Loucy (cell line): Measurements from ENCODE around the gene TENM4.

Source experiments
- H2AFZ ChIP-seq: fragments of 200-600 bp; sonication (generic); 2 replicates; pipeline ENCODE4 v1.6.0; 2016; ENCODE audit warnings: antibody characterized with exemption, mild to moderate bottlenecking, low read length, moderate library complexity
- H3F3A ChIP-seq: fragments of 200-600 bp; 2 replicates; pipeline ENCODE4 v1.6.0; 2016; ENCODE audit warnings: antibody characterized with exemption, low read depth, mild to moderate bottlenecking
- H3K27me3 ChIP-seq: fragments of 200-600 bp; sonication (generic); 2 replicates; pipeline ENCODE4 v1.6.1; 2014; ENCODE audit warnings: low read length, mild to moderate bottlenecking; ENCODE audit not compliant: insufficient read depth, poor library complexity, severe bottlenecking
- H3K36me3 ChIP-seq: fragments of 200-600 bp; sonication (generic); 2 replicates; pipeline ENCODE4 v1.6.1; 2016; ENCODE audit warnings: low read length; ENCODE audit not compliant: insufficient read depth
- H3K4me1 ChIP-seq: fragments of 200-600 bp; sonication (generic); 2 replicates; pipeline ENCODE4 v1.5.1; 2014; ENCODE audit warnings: low read length, mild to moderate bottlenecking; ENCODE audit not compliant: insufficient read depth, poor library complexity, severe bottlenecking
- H3K4me2 ChIP-seq: fragments of 200-600 bp; sonication (generic); 2 replicates; pipeline ENCODE4 v1.6.0; 2014; ENCODE audit warnings: antibody characterized with exemption, low read length, low read depth, mild to moderate bottlenecking; ENCODE audit not compliant: poor library complexity, severe bottlenecking
- H3K4me3 ChIP-seq: fragments of 200-600 bp; sonication (generic); 2 replicates; pipeline ENCODE4 v1.5.1; 2014; ENCODE audit warnings: low read length, mild to moderate bottlenecking, mixed read lengths; ENCODE audit not compliant: poor library complexity, severe bottlenecking
- H3K79me2 ChIP-seq: fragments of 200-600 bp; sonication (generic); 2 replicates; pipeline ENCODE4 v1.6.1; 2014; ENCODE audit warnings: low read length; ENCODE audit not compliant: insufficient read depth
- H3K9ac ChIP-seq: fragments of 200-600 bp; sonication (generic); 2 replicates; pipeline ENCODE4 v1.6.0; 2014; ENCODE audit warnings: mild to moderate bottlenecking, low read depth, low read length, moderate library complexity; ENCODE audit not compliant: poor library complexity, severe bottlenecking
- H3K9me2 ChIP-seq: fragments of 200-600 bp; sonication (generic); replicated peaks from 2 replicates; pipeline ENCODE4 v1.6.1; 2016; ENCODE audit warnings: low read depth, low read length, mixed read lengths
- H3K9me3 ChIP-seq: fragments of 200-600 bp; sonication (generic); 2 replicates; pipeline ENCODE4 v1.6.1; 2014; ENCODE audit warnings: mild to moderate bottlenecking, antibody characterized with exemption, low read length, low read depth; ENCODE audit not compliant: insufficient read depth
- H4K20me1 ChIP-seq: fragments of 200-600 bp; sonication (generic); 2 replicates; pipeline ENCODE4 v1.6.0; 2014; ENCODE audit warnings: antibody characterized with exemption, low read length, mild to moderate bottlenecking; ENCODE audit not compliant: insufficient read depth, poor library complexity, severe bottlenecking
- EZH2phosphoT487 ChIP-seq: fragments of 200-600 bp; IDR thresholded peaks from 2 replicates; pipeline ENCODE4 v1.6.1; 2018; ENCODE audit warnings: antibody characterized with exemption, mild to moderate bottlenecking, moderate library complexity, borderline replicate concordance
- TF ChIP-seq, protein P1 (sequence below): fragments of 200-600 bp; sonication (generic); conservative IDR thresholded peaks from 2 replicates; pipeline ENCODE4 v1.5.1; 2014; ENCODE audit warnings: mild to moderate bottlenecking, antibody characterized with exemption, low read length

TENM4 gene

DNA sequence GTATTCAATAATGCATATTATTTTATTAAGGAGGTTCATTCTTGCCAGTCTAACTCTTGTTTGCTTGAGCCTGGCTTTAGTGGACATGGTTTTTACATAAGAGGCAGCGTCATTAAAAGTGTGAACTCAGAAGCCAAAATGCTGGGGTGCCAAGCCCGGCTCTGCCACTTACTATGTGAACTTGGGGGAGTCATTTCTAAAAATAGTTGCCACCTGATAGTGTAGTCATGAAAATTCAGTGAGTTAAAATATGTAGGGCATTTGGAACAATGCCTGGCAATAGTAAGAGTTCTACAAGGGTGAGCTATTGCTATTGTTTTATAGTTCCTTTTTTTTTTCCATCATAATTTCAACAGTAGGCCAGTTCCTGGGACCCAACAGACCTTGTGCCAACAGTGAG, 49.9 kb downstream of the TENM4 start:
- Histone ChIP-seq H3K79me2 (no peaks in the 10 kb centered on the region), H3K9me2 (no peaks in the 10 kb centered on the region), H3K4me3 (no peak overlapping the region), H3K9ac (no peak overlapping the region), H3K27me3 (no peaks in the 10 kb centered on the region), H2AFZ (no peak overlapping the region), H3F3A (no peaks in the 10 kb centered on the region), H4K20me1 (no peaks in the 10 kb centered on the region), H3K4me1 (no peaks in the 10 kb centered on the region), H3K9me3 (no peaks in the 10 kb centered on the region), H3K4me2 (no peak overlapping the region), H3K36me3 (no peaks in the 10 kb centered on the region)
- TF ChIP-seq, protein P1, sequence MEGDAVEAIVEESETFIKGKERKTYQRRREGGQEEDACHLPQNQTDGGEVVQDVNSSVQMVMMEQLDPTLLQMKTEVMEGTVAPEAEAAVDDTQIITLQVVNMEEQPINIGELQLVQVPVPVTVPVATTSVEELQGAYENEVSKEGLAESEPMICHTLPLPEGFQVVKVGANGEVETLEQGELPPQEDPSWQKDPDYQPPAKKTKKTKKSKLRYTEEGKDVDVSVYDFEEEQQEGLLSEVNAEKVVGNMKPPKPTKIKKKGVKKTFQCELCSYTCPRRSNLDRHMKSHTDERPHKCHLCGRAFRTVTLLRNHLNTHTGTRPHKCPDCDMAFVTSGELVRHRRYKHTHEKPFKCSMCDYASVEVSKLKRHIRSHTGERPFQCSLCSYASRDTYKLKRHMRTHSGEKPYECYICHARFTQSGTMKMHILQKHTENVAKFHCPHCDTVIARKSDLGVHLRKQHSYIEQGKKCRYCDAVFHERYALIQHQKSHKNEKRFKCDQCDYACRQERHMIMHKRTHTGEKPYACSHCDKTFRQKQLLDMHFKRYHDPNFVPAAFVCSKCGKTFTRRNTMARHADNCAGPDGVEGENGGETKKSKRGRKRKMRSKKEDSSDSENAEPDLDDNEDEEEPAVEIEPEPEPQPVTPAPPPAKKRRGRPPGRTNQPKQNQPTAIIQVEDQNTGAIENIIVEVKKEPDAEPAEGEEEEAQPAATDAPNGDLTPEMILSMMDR = no peak
- TF ChIP-seq EZH2phosphoT487 = no peak

DNA sequence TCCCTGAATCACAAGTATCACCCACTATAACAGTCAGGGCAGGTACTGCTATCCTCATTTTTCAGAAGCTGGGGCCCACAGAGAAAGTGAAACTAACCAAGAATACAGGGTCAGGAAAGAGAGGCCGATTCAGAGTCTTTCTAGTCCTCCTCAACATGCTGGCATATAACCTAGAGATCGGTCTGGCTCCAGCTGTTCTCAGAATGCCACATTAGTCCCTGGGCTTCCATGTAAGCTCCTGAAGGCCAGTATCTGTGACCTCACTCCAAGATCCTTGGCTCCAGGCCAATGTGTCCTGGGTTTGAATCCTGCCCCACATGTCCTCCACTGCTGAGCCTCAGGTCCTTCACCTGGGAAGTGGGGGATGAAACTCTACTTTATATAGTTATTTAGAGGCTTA, 50.4 kb downstream of the TENM4 start:
- H3K4me3 ChIP-seq = no peak overlapping the region

DNA sequence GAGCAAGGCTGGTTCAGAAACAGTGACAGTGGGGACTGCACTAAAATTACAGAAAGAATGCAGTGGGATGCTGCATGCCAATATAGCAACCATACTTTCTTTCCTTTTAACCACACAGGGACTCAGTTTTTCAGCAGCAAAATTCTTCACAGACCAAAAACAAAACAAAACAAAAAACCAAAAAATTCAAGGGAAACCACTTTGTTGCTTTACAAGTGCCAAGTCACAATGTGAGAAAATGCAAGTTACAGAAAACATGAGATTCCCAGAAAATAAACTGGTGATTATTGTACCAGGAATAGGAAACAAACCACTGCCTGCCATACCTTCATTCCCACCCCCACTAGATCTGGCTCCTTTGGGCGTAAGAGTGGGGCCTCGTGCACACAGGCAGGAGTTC, 52.6 kb downstream of the TENM4 start:
- no peaks in the 10 kb centered on the region for H3K27me3 ChIP-seq
- H3K9ac ChIP-seq = no peak overlapping the region
- H3K79me2 ChIP-seq = no peaks in the 10 kb centered on the region
- no peak overlapping the region for H3K4me3 ChIP-seq
- no peaks in the 10 kb centered on the region for H3F3A ChIP-seq
- no peaks in the 10 kb centered on the region for H3K9me3 ChIP-seq
- no peak overlapping the region for H2AFZ ChIP-seq
- no peak for TF ChIP-seq EZH2phosphoT487
- TF ChIP-seq, protein P1 = no peak
- H3K4me1 ChIP-seq = no peaks in the 10 kb centered on the region
- no peak overlapping the region for H3K4me2 ChIP-seq
- H3K36me3 ChIP-seq = no peaks in the 10 kb centered on the region
- H4K20me1 ChIP-seq = no peaks in the 10 kb centered on the region
- H3K9me2 ChIP-seq = no peaks in the 10 kb centered on the region

More for the DNA sequence above, 50.4 kb downstream of the TENM4 start:
- Histone ChIP-seq H3K9me2 (no peaks in the 10 kb centered on the region), H3K36me3 (no peaks in the 10 kb centered on the region), H3K4me2 (no peak overlapping the region), H2AFZ (no peak overlapping the region), H3K27me3 (no peaks in the 10 kb centered on the region), H4K20me1 (no peaks in the 10 kb centered on the region), H3F3A (no peaks in the 10 kb centered on the region), H3K9ac (no peak overlapping the region), H3K4me1 (no peaks in the 10 kb centered on the region), H3K9me3 (no peaks in the 10 kb centered on the region), H3K79me2 (no peaks in the 10 kb centered on the region)
- TF ChIP-seq, protein P1 = no peak
- TF ChIP-seq EZH2phosphoT487 = no peak
